Measurements from ENCODE around the gene TSPAN8. TPM values are rescaled to one million over a fixed set of nuclear protein-coding genes. Genes with fewer than 3 reads are reported as not detected.

Gene TSPAN8
- total RNA-seq, 1 experiment from 2014 or later, result 74.7 TPM

- BruUV-seq (replicated peaks), result no TSS peak
- no peaks in the 10 kb centered on the region for H3K27me3 ChIP-seq (replicated peaks; ENCODE audit: insufficient read depth, low read depth, low read length, poor library complexity)
- H3K4me3 ChIP-seq (ENCODE audit: low read depth, low read length, poor library complexity, severe bottlenecking), result no peak overlapping the region
- CTCF ChIA-PET, result no interaction called here
- intact Hi-C loops (cut with micrococcal nuclease; ENCODE audit: unreplicated experiment), result no loop called here
- TF ChIP-seq CTCF (conservative IDR thresholded peaks at IDR 0.05; ENCODE audit: low read depth, low read length) (no peak), EZH2 (IDR thresholded peaks at IDR 0.05; ENCODE audit: borderline replicate concordance, low read depth, low read length, poor library complexity, severe bottlenecking) (no peak)
- no peaks in the 10 kb centered on the region for H3K4me1 ChIP-seq (ENCODE audit: insufficient read depth, low read length, poor library complexity, severe bottlenecking)
- no peak overlapping the region for H3K27ac ChIP-seq (ENCODE audit: low read depth, low read length, poor library complexity, severe bottlenecking)
- no peaks in the 10 kb centered on the region for H3K36me3 ChIP-seq (ENCODE audit: insufficient read depth, low read length, poor library complexity, severe bottlenecking)
- H3K9me3 ChIP-seq (ENCODE audit: low read depth, low read length, poor library complexity, severe bottlenecking), result no peaks in the 10 kb centered on the region
- no peak for DNase-seq (ENCODE audit: low spot score)
- POLR2A ChIA-PET (ENCODE audit: low non-redundant PET), result no interaction called here
Observed at GRCh38 chr12:71174146-71174545, 16.3 kb upstream of the TSPAN8 start.

- BruUV-seq (replicated peaks), result no TSS peak
- DNase-seq (ENCODE audit: low spot score), result no peak
- TF ChIP-seq CTCF (conservative IDR thresholded peaks at IDR 0.05; ENCODE audit: low read depth, low read length) (no peak), EZH2 (IDR thresholded peaks at IDR 0.05; ENCODE audit: borderline replicate concordance, low read depth, low read length, poor library complexity, severe bottlenecking) (no peak)
- ChIA-PET CTCF (no interaction called here), POLR2A (ENCODE audit: low non-redundant PET) (no interaction called here)
- no peaks in the 10 kb centered on the region for H3K36me3 ChIP-seq (ENCODE audit: insufficient read depth, low read length, poor library complexity, severe bottlenecking)
- H3K9me3 ChIP-seq (ENCODE audit: low read depth, low read length, poor library complexity, severe bottlenecking), result no peaks in the 10 kb centered on the region
- no peak overlapping the region for H3K27ac ChIP-seq (ENCODE audit: low read depth, low read length, poor library complexity, severe bottlenecking)
- intact Hi-C loops (cut with micrococcal nuclease; ENCODE audit: unreplicated experiment), result no loop called here
- no peak overlapping the region for H3K4me3 ChIP-seq (ENCODE audit: low read depth, low read length, poor library complexity, severe bottlenecking)
- no peaks in the 10 kb centered on the region for H3K27me3 ChIP-seq (replicated peaks; ENCODE audit: insufficient read depth, low read depth, low read length, poor library complexity)
- no peaks in the 10 kb centered on the region for H3K4me1 ChIP-seq (ENCODE audit: insufficient read depth, low read length, poor library complexity, severe bottlenecking)
Observed at GRCh38 chr12:71170456-71170855, 12.7 kb upstream of the TSPAN8 start.

GRCh38 chr12:71169286-71169685, 11.5 kb upstream of the TSPAN8 start:
- no peaks in the 10 kb centered on the region for H3K9me3 ChIP-seq (ENCODE audit: low read depth, low read length, poor library complexity, severe bottlenecking)
- POLR2A ChIA-PET (ENCODE audit: low non-redundant PET), result no interaction called here
- intact Hi-C loops (cut with micrococcal nuclease; ENCODE audit: unreplicated experiment), result no loop called here

More at GRCh38 chr12:71169286-71169685, 11.5 kb upstream of the TSPAN8 start:
- Histone ChIP-seq H3K27ac (ENCODE audit: low read depth, low read length, poor library complexity, severe bottlenecking) (no peak overlapping the region), H3K27me3 (replicated peaks; ENCODE audit: insufficient read depth, low read depth, low read length, poor library complexity) (no peaks in the 10 kb centered on the region), H3K4me3 (ENCODE audit: low read depth, low read length, poor library complexity, severe bottlenecking) (no peak overlapping the region), H3K4me1 (ENCODE audit: insufficient read depth, low read length, poor library complexity, severe bottlenecking) (peaks cover 5% of the 10 kb centered on the region), H3K36me3 (ENCODE audit: insufficient read depth, low read length, poor library complexity, severe bottlenecking) (no peaks in the 10 kb centered on the region)
- no TSS peak for BruUV-seq (replicated peaks)
- CTCF ChIA-PET, result no interaction called here
- DNase-seq (ENCODE audit: low spot score), result no peak
- TF ChIP-seq EZH2 (IDR thresholded peaks at IDR 0.05; ENCODE audit: borderline replicate concordance, low read depth, low read length, poor library complexity, severe bottlenecking), result no peak
- TF ChIP-seq CTCF (conservative IDR thresholded peaks at IDR 0.05; ENCODE audit: low read depth, low read length), result no peak
